DMS153 (cell line): ENCODE measurements around the gene SSH2.
A peak's percentile ranks its signal among the peaks of the same experiment; 100 is the strongest.

Experiments
- DNase-seq: peaks from one replicate; lab custom pipeline; 2025; lab: John Stamatoyannopoulos, UW

The SSH2 gene

DNA sequence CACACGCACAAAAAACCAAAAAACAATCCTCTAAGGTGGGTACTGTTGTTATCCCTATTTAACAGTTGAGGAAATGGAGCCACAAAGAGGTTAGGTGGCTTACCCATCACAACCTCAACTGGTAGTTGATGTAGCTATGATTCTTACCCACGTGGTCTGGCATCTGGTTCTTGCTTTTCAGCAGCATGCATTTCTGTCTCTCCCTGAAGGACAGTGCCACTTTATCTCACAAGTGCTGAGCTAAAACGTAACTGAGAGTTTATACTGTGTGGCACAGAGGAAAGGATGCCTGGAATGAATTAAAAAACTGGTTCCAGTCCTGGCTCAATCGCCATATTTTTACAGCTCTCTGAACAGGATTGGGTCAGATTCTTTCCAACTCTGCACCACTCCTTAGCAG is 305.4 kb downstream of the SSH2 start:
- no peak for DNase-seq

DNA sequence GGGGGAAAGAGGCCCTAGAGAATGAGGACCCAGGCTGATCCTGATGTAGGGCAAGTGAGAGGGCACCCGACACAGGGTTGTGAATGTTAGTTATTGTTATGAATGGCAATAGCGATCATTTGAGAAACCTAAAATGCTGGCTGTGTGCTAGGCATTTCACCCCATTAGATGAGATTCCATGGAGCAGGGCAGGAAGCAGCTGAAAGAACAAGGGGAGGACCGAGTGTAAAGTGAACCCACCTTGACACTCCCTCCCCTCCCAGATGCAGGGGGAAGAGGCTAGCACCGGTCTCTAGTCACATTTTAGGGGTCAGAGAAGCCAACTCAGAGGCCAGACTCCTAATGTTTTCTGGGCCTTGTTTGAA is 306.8 kb downstream of the SSH2 start:
- no peak for DNase-seq

DNA sequence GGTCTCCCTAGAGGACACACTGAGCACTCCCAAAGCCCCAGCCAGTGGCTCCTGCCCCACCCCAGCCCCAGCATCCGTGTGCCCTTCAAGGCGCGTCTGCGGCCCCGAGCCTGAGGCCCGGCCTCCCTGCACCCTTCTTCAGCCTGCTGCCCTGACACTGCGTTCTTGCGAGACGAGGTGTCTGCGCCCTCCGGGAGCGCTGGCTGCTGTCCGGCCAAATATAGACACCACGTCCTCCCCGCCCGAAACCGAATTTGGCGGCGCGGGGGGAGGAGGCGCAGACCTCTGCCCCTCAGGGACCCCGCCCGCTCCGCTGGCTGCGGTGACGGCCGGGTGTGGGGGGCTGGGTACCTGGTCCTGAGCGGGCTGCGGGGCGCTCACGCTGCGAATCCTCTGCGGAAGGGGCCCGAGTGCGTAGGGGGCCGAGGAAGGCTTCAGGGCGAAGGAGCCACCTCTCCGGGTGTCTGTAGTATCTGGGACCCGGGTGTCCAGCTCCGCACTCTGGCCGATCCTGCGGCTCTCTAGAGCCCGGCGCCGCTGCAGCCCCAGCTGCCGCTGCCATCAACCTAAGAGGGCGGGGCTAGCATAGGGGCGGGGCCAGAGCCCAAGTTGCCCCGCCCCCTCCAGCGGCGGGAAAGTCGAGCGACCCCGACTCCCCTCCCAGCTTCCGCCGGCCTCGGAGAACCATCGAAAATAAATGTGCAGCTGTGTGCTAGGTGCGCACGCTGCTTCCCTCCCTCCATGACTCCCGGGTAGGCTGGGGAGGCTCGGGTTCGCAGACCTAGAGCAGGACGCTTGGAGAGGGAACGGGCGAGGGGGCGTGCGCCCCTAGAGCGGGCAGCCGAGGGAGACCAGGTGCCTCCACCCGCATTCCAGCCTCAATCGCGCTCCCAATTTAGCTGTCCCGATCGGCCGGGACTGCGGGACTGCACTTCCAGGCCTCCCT is 307.4 kb downstream of the SSH2 start, which contains the start of gene CORO6:
Gene CORO6, minus strand, starts transcription at position 576 of the 946 bp plus-strand sequence. CDS start 1,491 bp downstream, outside the sequence.
- peak; percentile 28 for DNase-seq

DNA sequence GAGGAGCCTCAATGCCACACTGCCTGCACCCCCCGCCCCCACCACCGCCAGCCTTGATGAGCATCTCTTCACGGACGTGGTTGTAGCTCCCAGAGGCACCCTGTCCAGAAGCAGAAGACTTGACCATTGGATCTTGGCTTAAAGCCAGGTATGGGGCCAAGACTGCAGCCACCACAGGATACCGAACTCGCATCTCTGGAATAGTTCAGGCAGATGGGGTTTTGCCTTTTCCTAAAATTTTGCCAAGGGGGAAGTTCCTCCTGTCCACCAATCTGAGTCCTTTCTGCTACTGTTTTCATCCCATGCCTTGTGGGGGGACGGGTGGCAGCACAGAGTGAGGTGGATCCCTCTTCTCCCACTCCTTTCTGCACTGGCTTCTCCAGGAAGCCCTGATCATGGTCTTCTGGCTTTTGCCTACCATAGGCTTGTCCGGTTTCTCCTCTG is 308.3 kb downstream of the SSH2 start:
- DNase-seq, result no peak

DNA sequence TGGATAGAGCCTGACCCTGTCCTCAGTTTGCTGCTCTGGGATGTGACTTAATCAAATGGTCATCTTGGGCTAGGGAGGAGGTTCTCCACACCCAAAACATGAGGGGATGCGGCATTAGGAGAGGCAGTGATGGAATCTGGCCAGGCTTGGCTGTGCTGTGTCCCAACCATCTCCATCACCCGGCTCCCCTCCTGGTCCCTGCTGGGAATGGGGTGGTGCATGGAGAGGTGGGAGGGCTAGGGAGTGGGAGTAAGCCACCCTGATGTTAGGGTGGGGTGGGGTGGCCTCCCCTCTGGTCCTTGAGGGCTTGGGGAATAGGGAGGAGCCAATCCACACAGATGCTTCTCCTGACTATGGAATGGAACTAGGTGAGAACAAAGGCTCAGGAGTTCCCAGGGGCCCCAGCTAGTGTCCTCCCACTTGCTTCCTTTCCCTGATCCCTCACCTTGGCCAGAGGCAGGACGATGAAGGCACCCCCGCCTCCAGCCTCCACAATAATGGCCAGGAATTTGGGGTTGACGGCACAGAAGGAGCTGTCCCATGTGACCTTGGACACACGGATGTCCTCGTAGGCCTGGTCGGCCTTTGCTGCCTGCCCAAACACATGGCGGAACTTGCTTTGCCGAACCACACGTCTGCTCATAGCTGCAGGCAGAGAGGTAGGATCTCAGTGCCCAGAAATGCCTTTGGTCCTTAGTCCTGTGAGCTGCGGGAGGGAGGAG is 309.1 kb downstream of the SSH2 start:
- no peak for DNase-seq

DNA sequence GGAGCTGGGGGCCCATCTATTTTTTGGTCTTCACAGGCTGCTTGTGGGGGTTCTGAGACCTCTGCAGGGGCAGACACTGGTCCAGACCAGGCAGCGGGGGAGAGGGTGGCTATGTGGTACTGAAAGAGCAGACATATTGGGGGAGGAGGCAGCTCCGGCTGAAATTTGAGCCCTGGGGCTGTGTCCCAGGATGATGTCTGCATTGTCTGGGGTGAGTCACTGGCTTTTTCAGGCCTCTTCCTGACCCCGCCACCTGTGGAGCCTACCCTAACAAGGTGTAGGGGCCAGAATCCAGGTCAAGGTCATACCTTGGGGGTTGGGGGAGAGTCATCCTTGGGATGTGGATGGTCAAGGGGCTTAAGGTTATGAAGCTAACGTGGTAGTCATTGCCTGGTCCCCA is 309.8 kb downstream of the SSH2 start:
- no peak for DNase-seq

DNA sequence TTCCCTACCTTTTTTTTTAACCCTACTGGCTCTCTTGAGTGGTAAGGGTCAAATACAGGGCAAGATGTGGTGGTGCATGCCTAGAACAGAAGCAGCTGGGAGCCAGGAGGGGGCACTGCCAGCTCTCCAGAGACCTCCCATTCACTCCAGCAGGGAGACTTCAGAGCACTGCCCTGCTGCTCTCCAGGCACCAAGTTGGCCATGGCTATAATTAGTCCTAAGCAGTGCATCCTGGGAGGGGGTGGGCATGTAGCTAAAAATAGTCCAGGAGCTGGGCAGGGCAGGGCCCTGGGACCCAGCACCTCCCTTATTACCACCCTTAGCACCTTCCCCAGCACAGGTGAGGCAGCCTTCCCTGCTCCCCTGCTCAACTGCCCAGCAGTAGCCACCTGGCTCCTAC is 310.8 kb downstream of the SSH2 start:
- DNase-seq, result no peak

DNA sequence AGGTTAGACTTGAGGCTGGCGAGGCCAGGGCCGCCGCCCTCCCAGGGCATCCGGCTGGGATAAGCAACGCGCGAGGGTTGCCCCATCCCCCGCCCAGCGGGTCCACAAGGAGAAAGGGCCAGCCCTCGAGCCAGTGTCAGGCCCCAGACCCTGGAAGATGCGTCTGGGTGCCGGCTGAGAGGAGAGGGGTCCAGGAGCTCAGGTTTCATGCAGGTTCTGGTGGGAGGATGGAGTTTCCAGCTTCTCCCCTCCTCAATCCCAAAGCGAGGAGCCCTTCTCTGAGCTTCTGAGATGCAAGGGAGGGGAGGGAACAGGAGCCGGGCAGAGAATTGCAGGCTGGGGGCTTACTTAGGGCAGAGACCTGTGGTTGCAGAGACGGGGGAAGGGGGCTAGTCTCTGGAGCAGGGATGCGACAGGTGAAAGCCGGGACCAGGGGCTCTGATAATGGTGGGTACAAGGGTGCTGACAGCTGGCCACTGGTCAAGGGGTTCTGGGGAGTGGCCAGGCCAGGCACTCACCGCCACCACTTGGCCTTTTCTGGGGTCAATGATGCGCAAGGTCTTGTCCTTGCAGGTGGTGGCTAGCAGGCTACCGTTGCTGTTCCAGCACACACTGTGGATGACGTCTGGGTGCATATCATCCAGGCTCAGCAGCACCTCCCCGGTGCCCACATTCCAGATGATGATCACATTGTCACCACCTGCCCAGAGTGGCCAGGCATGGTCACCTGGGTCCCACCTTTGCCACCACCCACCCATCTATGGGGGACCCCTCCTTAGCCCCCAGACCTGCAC is 311.6 kb downstream of the SSH2 start:
- no peak for DNase-seq

DNA sequence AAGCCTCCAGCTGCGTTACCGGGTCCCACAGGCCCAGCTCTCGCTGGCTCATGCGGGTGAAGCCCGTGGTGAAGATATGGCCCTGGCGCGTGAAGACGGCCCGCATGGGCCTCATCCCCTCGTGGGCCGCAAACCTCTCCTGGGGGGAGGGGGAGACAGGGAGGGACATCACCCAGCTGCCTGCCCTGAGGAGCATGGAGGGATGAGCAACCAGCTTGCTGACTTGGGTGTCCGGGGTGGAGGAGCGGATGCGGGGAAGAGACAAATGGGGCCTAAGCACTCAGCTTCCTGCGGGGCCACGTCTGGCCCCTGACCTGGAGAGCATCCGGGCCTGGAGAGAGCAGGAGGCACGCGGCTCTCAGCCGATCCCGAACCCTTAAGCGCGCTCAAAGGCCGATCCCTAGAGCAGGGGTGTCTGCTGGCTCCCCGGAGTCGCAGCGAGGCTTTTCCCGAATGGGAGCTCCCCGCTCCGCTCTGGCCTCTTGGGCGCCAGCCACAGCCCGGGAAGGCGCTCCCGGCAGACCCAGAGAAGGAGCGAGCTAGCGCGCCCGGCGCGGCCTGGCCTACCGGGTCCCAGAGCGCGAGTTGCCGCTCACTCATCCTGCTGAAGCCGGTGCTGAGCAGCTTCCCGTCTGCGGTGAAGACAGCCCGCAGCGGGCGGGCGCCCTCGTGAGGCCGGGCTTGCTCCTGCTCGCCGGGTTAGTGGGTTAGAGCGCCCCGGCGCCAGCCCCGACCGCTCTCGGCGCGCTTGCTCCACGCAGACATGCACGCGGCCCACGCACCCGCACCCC is 312.4 kb downstream of the SSH2 start:
- peak; percentile 62 for DNase-seq

DNA sequence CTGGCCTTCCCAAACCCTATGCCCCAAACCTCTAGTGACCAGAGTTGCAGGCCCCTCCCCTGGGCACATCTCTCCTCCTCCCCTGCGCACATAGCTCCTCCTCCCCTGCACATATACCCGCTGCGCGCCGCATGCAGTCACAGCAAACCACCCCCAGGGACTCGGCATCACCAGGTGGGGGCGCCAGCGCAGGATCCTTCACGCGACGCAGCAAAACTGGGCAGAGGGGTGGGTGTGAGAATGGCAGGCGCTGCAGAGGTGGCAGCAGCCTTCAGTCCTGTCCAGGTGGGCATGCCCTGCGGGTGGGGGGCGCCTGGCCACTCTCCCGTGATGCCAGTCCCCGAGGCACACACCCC is 312.9 kb downstream of the SSH2 start:
- peak; percentile 84 for DNase-seq

DNA sequence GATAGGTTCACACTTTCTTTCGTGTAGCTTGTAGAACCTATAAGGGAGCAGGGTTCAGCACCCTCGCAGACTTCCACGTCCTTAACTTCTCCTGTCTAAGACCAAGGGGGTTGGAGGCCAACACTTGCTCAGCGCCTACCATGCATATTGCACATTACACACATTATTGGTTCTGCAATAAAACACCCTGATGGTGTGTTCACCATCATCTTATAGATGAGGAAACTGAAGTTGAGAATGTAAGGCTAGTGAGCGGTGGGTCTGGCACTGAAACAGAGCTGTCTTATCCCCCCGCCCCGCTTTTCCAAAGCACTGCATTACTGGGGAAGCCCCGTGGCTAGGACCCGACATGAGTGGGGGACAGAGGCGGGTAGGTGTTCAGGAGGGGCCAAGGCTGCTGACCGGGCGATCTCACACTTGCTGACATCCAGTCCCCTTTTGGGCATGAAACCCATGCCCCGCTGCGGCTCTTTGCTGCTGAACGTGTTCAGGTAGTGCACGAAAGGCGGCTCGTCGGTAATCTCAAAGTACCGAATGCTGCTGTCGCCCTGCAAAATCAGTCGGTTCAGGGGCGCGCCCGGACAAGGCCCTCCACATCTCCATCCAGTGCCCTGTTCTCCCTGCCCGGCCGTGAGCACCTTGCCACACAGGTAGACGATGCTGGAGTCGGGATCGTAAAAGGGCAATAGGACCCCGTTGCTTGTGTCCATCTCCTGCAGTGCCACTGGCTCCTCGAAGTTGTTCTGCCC is 313.6 kb downstream of the SSH2 start:
- DNase-seq, result no peak

DNA sequence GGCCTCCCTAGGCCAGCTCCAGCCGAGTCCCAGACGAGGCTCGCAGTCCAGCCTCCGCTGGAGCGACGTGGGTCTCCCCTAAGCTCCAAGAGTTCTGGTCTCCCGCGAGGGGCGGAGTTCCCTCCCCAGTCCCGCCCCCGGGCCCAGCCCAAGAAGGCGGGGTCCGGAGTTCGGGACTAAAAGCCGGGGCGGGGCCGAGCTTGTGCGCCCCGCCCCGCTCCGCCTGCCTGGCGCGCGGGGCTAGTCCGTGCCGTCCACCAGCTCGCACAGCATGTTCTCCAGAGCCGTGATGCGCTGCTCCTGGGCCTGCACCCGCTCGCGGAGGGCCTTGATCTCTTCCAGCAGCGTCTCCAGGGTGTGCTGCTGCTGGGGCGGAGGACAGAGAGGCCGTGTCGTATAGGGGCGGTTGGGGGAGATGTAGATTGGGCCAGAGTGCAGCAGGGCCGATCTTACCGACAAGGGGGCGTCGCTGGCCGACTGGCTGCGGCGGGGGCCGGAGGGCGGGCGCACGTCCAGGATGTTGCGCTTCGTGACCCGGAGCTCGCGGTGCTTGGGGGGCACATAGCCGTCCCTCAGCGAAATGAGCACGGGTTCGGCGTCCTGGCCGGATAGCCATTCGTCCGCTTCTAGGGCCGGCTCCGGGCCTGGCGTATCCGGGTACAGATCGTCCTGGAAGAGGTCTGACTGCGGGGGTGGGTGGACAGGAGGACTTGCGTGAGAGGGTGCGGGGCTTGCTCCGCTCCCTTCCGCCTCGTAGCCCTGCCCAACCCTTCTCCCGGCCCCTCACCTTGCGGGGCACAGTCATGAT is 314.3 kb downstream of the SSH2 start:
- peak; percentile 76 for DNase-seq

DNA sequence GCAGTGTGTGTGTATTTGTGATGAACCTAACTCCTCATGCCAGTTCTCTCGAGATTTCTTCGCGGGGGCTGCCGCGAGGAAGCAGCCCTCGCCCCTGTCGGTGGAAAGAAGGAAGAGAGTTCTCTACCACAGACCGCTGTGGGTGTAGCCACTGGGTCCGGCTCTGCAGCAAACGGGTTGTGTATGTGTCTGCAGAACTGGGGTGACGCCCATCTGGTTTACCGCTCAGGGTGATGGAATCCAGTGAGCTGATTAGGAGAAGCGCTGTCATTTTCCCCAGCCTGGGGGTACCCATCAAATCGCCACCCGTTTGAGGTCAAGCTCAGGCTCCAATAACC is 315.0 kb downstream of the SSH2 start:
- no peak for DNase-seq

DNA sequence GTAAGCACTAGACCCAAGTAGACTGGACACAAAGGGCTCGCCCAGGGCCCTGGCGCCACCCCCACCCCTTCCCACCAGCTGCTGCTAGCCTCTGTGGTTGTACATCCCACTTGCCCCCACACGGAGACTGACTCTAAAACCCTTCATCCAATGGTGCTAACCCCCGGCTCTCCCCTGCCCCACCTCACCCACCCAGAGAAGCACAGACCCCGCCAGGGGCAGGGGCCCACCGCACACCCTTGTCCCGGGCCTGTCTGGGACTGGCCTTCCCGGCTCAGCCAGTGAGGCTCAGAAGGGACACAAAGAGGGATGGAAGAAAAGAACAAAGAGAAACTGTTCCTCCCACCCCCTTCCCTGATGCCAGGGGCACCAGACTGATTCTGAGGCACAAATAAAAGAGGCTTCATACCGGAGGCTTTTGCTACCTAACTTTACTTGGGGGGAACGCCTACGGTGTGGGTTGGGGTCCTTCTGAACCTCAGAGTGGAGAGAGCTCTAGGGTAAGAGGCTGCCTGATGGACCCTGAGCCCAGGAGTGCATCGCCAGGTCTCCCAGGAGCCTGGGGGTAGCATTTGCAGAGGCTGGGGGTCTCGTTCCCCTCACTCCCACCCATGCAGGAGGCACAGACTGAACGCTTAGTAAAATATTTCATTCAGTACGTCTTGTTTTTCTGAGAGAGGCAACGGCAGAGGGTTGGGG is 315.5 kb downstream of the SSH2 start:
- no peak for DNase-seq

DNA sequence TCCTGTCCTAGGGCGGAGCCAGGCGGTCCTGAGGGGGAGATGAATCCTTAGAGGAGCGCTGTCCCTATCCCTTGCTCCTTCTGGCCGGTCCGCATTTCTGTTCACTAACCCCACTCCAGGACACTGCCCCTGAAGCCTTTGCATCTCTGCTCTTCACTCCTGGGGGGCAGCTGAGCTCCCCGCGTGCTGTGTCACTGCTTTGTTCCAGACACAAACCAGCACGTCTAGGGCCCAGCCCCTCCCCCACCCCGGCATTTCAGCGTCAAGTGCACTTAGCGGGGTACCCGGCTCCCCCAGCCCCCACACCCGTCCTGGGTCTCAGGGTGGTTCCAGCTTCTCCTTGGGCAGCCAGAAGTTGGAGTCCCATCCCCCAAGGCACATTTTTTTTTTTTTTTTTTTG is 316.2 kb downstream of the SSH2 start:
- no peak for DNase-seq

DNA sequence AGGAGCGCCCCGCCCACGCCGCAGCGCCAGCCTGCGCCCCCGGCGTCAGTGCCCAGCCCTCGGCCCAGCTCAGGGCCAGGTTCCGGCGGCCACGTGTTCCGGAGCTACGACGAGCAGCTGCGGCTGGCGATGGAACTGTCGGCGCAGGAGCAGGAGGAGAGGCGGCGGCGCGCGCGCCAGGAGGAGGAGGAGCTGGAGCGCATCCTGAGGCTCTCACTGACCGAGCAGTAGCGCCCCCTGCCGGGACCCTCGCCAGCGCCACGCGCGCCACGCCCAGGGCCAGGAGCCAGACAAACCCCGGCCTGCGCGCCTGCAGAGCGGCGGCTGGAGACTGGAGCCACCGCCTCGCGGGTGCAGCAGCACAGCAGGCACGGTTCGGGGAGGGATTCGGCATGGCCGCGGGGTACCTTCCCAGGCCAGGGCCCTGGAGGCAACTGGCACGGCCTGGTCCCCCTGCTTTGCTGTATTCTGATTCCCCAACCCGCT is 316.6 kb downstream of the SSH2 start:
- DNase-seq, result no peak

DNA sequence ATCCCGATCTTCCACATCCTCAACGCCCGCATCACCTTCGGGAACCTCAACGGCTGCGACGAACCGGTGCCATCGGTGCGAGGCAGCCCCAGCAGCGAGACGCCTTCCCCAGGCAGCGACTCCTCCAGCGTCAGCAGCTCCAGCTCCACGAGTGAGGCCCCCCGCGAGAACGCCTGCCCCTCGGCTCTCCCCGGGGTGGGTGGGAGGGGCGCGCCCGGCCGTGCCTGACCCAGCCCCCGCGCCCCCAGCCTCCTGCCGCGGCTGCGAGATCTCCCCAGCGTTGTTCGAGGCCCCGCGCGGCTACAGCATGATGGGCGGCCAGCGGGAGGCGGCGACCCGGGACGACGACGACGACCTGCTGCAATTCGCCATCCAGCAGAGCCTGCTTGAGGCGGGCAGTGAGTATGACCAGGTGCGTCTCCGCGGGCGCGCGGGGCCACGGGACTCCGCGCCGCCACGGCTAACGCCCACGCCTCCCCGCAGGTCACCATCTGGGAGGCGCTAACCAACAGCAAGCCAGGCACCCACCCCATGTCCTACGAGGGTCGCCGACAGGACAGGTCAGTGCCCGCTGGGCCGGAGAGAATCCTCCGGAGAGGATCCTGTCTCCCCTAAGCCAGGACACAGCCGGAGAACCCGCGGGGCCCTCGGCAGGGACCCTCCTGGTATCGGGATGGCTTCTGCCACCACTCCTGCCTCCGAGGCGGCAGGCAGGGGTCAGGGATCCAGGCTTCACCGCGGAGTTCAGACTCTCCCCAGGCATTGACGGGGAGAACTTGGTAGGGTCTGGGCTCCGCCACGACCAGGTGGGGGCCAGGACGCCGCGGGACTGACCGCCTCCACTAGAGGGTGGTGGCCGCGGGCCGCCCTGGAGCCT is 317.4 kb downstream of the SSH2 start:
- DNase-seq, result no peak

DNA sequence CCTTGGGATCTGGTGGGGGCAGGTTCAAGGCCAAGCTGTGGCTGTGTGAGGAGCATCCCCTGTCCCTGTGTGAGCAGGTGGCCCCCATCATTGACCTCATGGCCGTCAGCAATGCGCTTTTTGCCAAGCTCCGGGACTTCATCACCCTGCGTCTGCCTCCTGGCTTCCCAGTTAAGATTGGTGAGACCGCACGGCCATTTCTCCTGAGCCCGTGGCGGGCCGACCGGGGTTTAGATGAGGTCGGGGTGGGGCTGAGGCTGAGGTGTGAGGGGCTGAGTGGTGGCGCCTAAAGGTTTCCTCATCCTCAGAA is 318.0 kb downstream of the SSH2 start:
- no peak for DNase-seq
